Activated T-cell treated with anti-CD3 and anti-CD28 coated beads, Interleukin-2, amount 50 U/mL, for 72 hours (primary cell): ENCODE results near the gene ATG7. TPM values are rescaled to one million over a fixed set of nuclear protein-coding genes. Genes with fewer than 3 reads are reported as not detected.
"Not testable (repeated sequence)": the region's sequence is repeated elsewhere in the genome, so short reads cannot be mapped to it uniquely, and the experiment has no call there.

Source experiments
- ATAC-seq, 2 donors: fragments of 150-1000 bp; cut with Tn5 transposase; replicated peaks in 1 of 2; 2 replicates each; pipeline ENCODE4 v1.10.0; 2021; ENCODE audit warnings: moderate library complexity in 2 of 2, mild to moderate bottlenecking in 1 of 2
- DNase-seq, 2 donors: peaks; one replicate each; pipeline ENCODE4 v3.0.0; 2021 to 2022; ENCODE audit warnings: mixed read lengths in 1 of 2
- H3K27ac Mint-ChIP-seq: one replicate; pipeline ENCODE4 v1.8.0; 2022; ENCODE audit warnings: mild to moderate bottlenecking, moderate library complexity, mixed read lengths
- H3K27me3 Mint-ChIP-seq: one replicate; pipeline ENCODE4 v1.8.0; 2022; ENCODE audit warnings: low read depth, mixed read lengths
- H3K36me3 Mint-ChIP-seq, 2 donors: one replicate each; pipeline ENCODE4 v1.8.0; 2022; ENCODE audit warnings: mixed read lengths in 2 of 2, mild to moderate bottlenecking in 1 of 2; ENCODE audit not compliant: insufficient read depth in 2 of 2
- H3K4me1 Mint-ChIP-seq: one replicate; pipeline ENCODE4 v1.8.0; 2022; ENCODE audit warnings: low read depth, mixed read lengths
- H3K4me3 Mint-ChIP-seq, 2 donors: one replicate each; pipeline ENCODE4 v1.8.0; 2022; ENCODE audit warnings: mild to moderate bottlenecking in 2 of 2, mixed read lengths in 2 of 2, moderate library complexity in 2 of 2
- H3K9me3 Mint-ChIP-seq, 2 donors: one replicate each; pipeline ENCODE4 v1.8.0; 2022; ENCODE audit warnings: mixed read lengths in 2 of 2
- total RNA-seq, 2 donors: library from RNA; stranded (reverse); gene quantifications; one replicate each; pipeline ENCODE4 v1.2.3, GENCODE V29; 2022

The ATG7 gene
- total RNA-seq, 2 donors from 2014 or later: 29.7 to 38.2 TPM

DNA sequence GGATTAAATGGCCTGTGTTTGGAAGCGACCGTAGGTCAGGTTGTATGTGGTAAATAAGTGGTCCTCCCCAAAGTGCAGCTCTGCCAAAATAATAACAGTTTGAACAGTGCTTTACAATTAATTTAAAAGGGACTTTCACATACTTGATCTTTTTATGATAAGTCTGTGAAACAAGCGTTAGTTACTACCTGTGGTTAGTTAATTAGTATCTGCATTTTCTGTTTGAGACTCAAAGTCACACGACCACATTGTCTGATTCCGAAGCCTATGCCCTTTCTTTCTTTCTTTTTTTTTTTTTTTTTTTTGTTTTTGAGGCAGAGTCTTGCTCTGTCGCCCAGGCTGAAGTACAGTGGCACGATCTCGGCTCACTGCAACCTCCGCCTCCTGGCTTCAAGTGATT lies 45.1 kb downstream of the ATG7 start:
- Mint-ChIP-seq H3K4me3 (no peak overlapping the region), H3K27ac (no peak overlapping the region), H3K36me3 (peaks cover 12 to 41% of the 10 kb centered on the region in 2 donors), H3K9me3 (no peaks in the 10 kb centered on the region), H3K27me3 (no peaks in the 10 kb centered on the region), H3K4me1 (no peaks in the 10 kb centered on the region)
- DNase-seq (no peak), ATAC-seq (no peak)

DNA sequence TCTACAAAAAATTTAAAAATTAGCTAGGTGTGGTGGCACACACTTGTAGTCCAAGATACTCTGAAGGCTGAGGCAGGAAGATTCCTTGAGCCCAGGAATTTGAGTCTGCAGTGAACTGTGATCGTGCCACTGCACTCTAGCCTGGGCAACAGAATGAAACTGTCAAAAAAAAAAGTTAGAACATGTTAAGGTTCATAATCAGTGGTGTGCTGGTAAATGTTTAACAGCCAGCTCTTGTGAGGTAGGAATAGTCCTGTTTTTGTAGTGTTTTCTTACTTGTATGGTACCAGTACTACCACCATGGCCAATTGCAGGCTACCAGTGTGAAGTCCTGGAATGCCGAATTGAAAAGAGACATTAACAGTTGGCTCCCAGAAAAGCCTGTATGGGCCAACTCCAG lies 50.7 kb downstream of the ATG7 start:
- no peak overlapping the region for H3K27ac Mint-ChIP-seq
- H3K4me3 Mint-ChIP-seq: no peak overlapping the region
- H3K4me1 Mint-ChIP-seq: peaks cover 14% of the 10 kb centered on the region
- H3K9me3 Mint-ChIP-seq: no peaks in the 10 kb centered on the region
- ATAC-seq: no peak
- H3K36me3 Mint-ChIP-seq: peaks cover 5 to 33% of the 10 kb centered on the region in 2 donors
- DNase-seq: no peak
- no peaks in the 10 kb centered on the region for H3K27me3 Mint-ChIP-seq

DNA sequence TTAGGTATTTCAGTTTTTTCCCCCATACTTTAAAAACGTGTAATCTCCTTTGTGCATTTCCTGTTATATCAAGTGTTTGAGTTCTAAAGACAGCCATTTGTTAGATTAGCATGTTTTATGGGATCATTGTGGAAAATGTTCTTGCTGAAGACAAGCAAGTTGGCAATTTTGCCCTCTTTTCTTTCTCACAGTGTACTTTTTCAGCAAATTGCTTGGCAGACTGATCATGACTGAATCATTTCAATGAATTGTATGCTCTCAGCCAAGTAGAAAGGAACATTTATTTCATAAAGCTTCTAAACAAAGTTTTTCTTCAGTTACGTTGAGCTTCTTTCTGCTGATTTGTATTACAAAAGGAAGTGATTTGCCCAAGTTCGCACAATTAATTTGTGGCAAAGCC lies 51.6 kb downstream of the ATG7 start:
- Mint-ChIP-seq H3K27ac (no peak overlapping the region), H3K9me3 (no peaks in the 10 kb centered on the region), H3K4me3 (no peak overlapping the region), H3K36me3 (peaks cover 3 to 28% of the 10 kb centered on the region in 2 donors), H3K4me1 (peaks cover 15% of the 10 kb centered on the region), H3K27me3 (no peaks in the 10 kb centered on the region)
- ATAC-seq (no peak), DNase-seq (no peak)

GRCh38 chr3:11327619-11328018 lies 55.4 kb downstream of the ATG7 start:
- H3K36me3 Mint-ChIP-seq: peaks cover 0 to 16% of the 10 kb centered on the region in 2 donors
- no peaks in the 10 kb centered on the region for H3K9me3 Mint-ChIP-seq
- H3K4me3 Mint-ChIP-seq: no peak overlapping the region
- ATAC-seq (peak; percentile 53 to 62), DNase-seq (no peak)
- H3K27me3 Mint-ChIP-seq: no peaks in the 10 kb centered on the region
- peaks cover 34% of the 10 kb centered on the region for H3K4me1 Mint-ChIP-seq
- no peak overlapping the region for H3K27ac Mint-ChIP-seq

- Mint-ChIP-seq H3K4me1 (peaks cover 34% of the 10 kb centered on the region), H3K27ac (no peak overlapping the region), H3K27me3 (no peaks in the 10 kb centered on the region), H3K36me3 (peaks cover 0 to 16% of the 10 kb centered on the region in 2 donors), H3K9me3 (no peaks in the 10 kb centered on the region), H3K4me3 (no peak overlapping the region)
- ATAC-seq (no peak), DNase-seq (no peak)
These were observed 56.2 kb downstream of the ATG7 start for GRCh38 chr3:11328196-11328945.

- Mint-ChIP-seq H3K4me1 (peaks cover 34% of the 10 kb centered on the region), H3K36me3 (peaks cover 0 to 12% of the 10 kb centered on the region in 2 donors), H3K27ac (no peak overlapping the region), H3K4me3 (no peak overlapping the region), H3K9me3 (no peaks in the 10 kb centered on the region), H3K27me3 (no peaks in the 10 kb centered on the region)
- DNase-seq (no peak), ATAC-seq (no peak)
These were observed 57.6 kb downstream of the ATG7 start for GRCh38 chr3:11329777-11330176.

DNA sequence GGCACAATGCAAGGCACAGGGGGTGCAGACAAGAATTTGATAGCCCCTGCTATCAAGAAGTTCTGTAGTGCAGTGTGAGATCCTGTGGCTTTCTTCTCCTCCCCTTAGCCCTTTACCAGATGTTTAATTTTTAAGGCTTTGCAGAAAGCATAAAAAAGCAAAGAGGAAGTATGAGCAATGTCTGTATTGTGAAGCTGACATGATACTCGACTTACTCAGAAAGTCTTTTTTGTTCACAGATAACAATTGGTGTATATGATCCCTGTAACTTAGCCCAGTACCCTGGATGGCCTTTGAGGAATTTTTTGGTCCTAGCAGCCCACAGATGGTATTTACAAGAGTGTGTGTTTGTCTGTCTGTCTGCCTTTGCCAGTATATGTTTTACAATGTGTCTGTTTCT lies 58.9 kb downstream of the ATG7 start:
- Mint-ChIP-seq H3K9me3 (no peaks in the 10 kb centered on the region), H3K36me3 (peaks cover 0 to 9% of the 10 kb centered on the region in 2 donors), H3K4me1 (peaks cover 34% of the 10 kb centered on the region), H3K27ac (peak overlapping the region; percentile 76), H3K27me3 (no peaks in the 10 kb centered on the region), H3K4me3 (peak overlapping the region in 1 of 2 donors; percentile 49)
- DNase-seq (no peak), ATAC-seq (peak; percentile 49 to 62)

DNA sequence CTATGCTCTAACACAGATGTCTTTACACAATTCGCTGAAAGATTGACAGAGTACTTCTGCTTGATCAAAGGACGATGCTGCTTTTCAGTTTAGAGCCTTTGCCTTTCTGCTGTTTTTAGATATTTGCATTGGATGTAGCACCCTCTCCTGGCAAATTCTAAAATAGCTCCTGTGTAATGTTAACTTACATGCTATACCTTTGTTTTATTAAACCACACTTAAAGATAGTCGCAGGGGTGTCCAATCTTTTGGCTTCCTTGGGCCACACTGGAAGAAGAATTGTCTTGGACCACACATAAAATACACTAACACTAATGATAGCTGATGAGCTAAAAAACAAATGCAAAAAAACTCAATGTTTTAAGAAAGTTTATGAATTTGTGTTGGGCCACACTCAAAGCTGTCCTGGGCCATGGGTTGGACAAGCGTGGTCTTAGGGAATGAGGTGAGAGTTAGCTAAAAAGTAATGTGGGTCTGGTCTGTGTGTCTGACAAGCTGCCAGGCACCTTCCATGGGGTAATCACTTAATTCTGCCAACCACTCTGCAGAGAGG lies 62.9 kb downstream of the ATG7 start:
- no peaks in the 10 kb centered on the region for H3K27me3 Mint-ChIP-seq
- DNase-seq: peak; percentile 7 to 40
- H3K4me3 Mint-ChIP-seq: no peak overlapping the region
- H3K4me1 Mint-ChIP-seq: peaks cover 14% of the 10 kb centered on the region
- no peaks in the 10 kb centered on the region for H3K9me3 Mint-ChIP-seq
- H3K27ac Mint-ChIP-seq: no peak overlapping the region
- H3K36me3 Mint-ChIP-seq: peaks cover 0 to 3% of the 10 kb centered on the region in 2 donors
- peak; percentile 61 to 64 for ATAC-seq

DNA sequence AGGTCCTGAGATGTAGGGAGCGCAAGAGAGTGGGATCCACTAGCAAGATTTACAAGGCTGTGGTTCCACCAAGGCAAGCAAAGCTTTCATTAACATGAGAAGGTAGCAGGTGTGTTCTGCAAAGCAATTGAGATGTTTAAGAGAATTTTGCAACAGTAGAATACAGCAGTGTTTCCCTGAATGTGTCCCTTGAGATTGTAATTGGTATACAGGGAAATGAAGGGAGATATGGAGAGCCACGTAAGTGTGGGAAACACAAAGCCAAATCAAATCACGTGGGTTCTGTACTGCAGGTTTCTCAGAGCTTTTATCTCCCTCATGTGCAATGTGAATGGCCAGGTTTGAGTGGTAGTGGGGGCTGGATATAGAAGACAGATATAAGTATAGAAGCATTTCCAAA lies 67.3 kb downstream of the ATG7 start:
- peaks cover 3 to 10% of the 10 kb centered on the region in 2 donors for H3K36me3 Mint-ChIP-seq
- DNase-seq: no peak

GRCh38 chr3:11346416-11346815 lies 74.2 kb downstream of the ATG7 start:
- ATAC-seq (no peak), DNase-seq (no peak)
- no peaks in the 10 kb centered on the region for H3K27me3 Mint-ChIP-seq
- no peak overlapping the region for H3K4me3 Mint-ChIP-seq
- peaks cover 6% of the 10 kb centered on the region for H3K4me1 Mint-ChIP-seq
- H3K27ac Mint-ChIP-seq: no peak overlapping the region
- peaks cover 17 to 42% of the 10 kb centered on the region in 2 donors for H3K36me3 Mint-ChIP-seq
- H3K9me3 Mint-ChIP-seq: no peaks in the 10 kb centered on the region

More for the DNA sequence above, 67.3 kb downstream of the ATG7 start:
- Mint-ChIP-seq H3K27ac (peak overlapping the region; percentile 20), H3K9me3 (no peaks in the 10 kb centered on the region), H3K4me3 (no peak overlapping the region), H3K4me1 (peaks cover 6% of the 10 kb centered on the region), H3K27me3 (no peaks in the 10 kb centered on the region)
- ATAC-seq: no peak

DNA sequence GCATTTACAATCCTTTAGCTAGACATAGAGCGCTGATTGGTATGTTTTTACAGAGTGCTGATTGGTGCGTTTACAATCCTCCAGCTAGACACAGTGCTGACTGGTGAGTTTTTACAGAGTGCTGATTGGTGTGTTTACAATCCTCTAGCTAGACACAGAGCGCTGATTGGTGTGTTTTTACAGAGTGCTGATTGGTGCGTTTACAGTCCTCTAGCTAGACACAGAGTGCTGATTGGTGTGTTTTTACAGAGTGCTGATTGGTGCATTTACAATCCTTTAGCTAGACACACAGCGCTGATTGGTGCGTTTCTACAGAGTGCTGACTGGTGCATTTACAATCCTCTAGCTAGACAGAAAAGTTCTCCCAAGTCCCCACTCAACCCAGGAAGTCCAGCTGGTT lies 76.7 kb downstream of the ATG7 start:
- peaks cover 17 to 43% of the 10 kb centered on the region in 2 donors for H3K36me3 Mint-ChIP-seq
- H3K4me1 Mint-ChIP-seq, H3K4me3 Mint-ChIP-seq, DNase-seq, H3K27me3 Mint-ChIP-seq, H3K9me3 Mint-ChIP-seq, H3K27ac Mint-ChIP-seq, ATAC-seq: not testable (repeated sequence)

DNA sequence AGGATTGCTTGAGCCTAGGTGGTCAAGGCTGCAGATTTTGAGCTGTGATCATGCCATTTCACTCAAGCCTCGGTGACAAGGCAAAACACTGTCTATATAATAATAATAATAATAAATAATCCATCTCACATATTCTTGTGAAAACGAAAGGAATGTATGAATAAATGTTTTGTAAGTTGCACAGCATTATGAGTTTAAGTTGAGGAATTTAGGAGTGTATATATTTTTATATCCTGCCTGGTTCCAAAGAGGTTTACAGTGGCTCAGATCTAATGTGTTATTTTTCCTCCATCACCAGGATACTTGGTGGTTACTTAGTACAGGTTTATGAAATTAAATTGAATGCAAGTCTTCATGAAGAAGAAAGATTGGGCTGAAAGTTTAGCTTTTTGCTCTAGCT lies 77.2 kb downstream of the ATG7 start:
- ATAC-seq: no peak
- DNase-seq: no peak
- Mint-ChIP-seq H3K27ac (no peak overlapping the region), H3K27me3 (no peaks in the 10 kb centered on the region), H3K9me3 (no peaks in the 10 kb centered on the region), H3K4me1 (no peaks in the 10 kb centered on the region), H3K36me3 (peaks cover 14 to 43% of the 10 kb centered on the region in 2 donors), H3K4me3 (no peak overlapping the region)

- Mint-ChIP-seq H3K36me3 (peaks cover 14 to 43% of the 10 kb centered on the region in 2 donors), H3K27ac (no peak overlapping the region)
- ATAC-seq: peak in 1 of 2 donors; percentile 42
These were observed 78.2 kb downstream of the ATG7 start for GRCh38 chr3:11350374-11350773.

More at GRCh38 chr3:11350374-11350773, 78.2 kb downstream of the ATG7 start:
- Mint-ChIP-seq H3K27me3 (no peaks in the 10 kb centered on the region), H3K4me3 (no peak overlapping the region), H3K4me1 (no peaks in the 10 kb centered on the region), H3K9me3 (no peaks in the 10 kb centered on the region)
- no peak for DNase-seq
